Lung (tissue), 16 donors: Measurements from ENCODE around the gene GOT1. TPM values are rescaled to one million over a fixed set of nuclear protein-coding genes. Genes with fewer than 3 reads are reported as not detected.
A peak's percentile ranks its signal among the peaks of the same experiment; 100 is the strongest.

Experiments used
- ATAC-seq: fragments of 200-7000 bp; cut with Tn5 transposase; one replicate; pipeline ENCODE4 v1.9.1; 2020; ENCODE audit warnings: moderate number of reproducible peaks; ENCODE audit not compliant: insufficient read depth, low FRiP score
- DNase-seq, 3 donors: peaks; one replicate each; pipeline ENCODE4 v3.0.0-alpha.2; 2013 to 2017
- H3K27ac ChIP-seq, 2 donors: one replicate each; pipeline ENCODE4 v1.5.1; 2013; ENCODE audit warnings: mild to moderate bottlenecking in 2 of 2, moderate library complexity in 2 of 2, control low read depth in 1 of 2, inconsistent platforms in 1 of 2, low read depth in 1 of 2, low read length in 1 of 2
- H3K27me3 ChIP-seq, 3 donors: one replicate each; pipeline ENCODE4 v1.5.1; 2013; ENCODE audit warnings: low read length in 2 of 3; ENCODE audit not compliant: control insufficient read depth in 3 of 3, insufficient read depth in 3 of 3
- H3K36me3 ChIP-seq, 4 donors: one replicate each; pipeline ENCODE4 v1.5.1; 2013; ENCODE audit warnings: low read length in 4 of 4, mild to moderate bottlenecking in 1 of 4, moderate library complexity in 1 of 4; ENCODE audit not compliant: control insufficient read depth in 4 of 4, insufficient read depth in 4 of 4
- H3K4me1 ChIP-seq, 5 donors: one replicate each; pipeline ENCODE4 v1.5.1; 2013; ENCODE audit warnings: low read length in 5 of 5, mild to moderate bottlenecking in 2 of 5, moderate library complexity in 1 of 5; ENCODE audit not compliant: control insufficient read depth in 5 of 5, insufficient read depth in 5 of 5
- H3K4me3 ChIP-seq: one replicate; pipeline ENCODE4 v1.5.1; 2013; ENCODE audit warnings: mild to moderate bottlenecking, control low read depth, moderate library complexity
- H3K9ac ChIP-seq, 2 donors: one replicate each; pipeline ENCODE4 v1.5.1; 2013; ENCODE audit warnings: low read length in 2 of 2, control low read depth in 1 of 2; ENCODE audit not compliant: insufficient read depth in 1 of 2
- H3K9me3 ChIP-seq, 4 donors: one replicate each; pipeline ENCODE4 v1.5.1; 2013; ENCODE audit warnings: low read length in 3 of 4, mild to moderate bottlenecking in 1 of 4, moderate library complexity in 1 of 4; ENCODE audit not compliant: control insufficient read depth in 4 of 4, insufficient read depth in 3 of 4
- CTCF ChIP-seq: IDR thresholded peaks from 2 replicates; pipeline ENCODE4 v1.5.1; 2012; ENCODE audit warnings: mild to moderate bottlenecking; ENCODE audit errors: control extremely low read depth, extremely low read depth
- WGBS, 2 donors: extraction: QIAGEN DNeasy Blood & Tissue Kit; methylation state at CpG; one replicate each; pipeline ENCODE4 v1.1.7; 2013; 5-methylcytosine and 5-hydroxymethylcytosine counted together
- long read RNA-seq, 5 donors: transcript quantifications; one replicate each; lab custom pipeline, GENCODE V29; 2026
- polyA plus RNA-seq, 2 donors: library from polyadenylated mRNA; stranded (reverse); fragments of 200-250 nt; gene quantifications; one replicate each; pipeline ENCODE4 v1.2.1, GENCODE V29; 2013
- total RNA-seq, 2 donors: library from RNA; depleted of rRNA in 1 of 2; stranded (reverse); fragments of >200 nt in 1 of 2; gene quantifications; one replicate each; pipeline ENCODE4 v1.2.1, GENCODE V29; 2014 to 2021
- donor health status: control.
- donor health status: control.
- donor health status: Bipolar disorder and iron deficiency.
- donor health status: healthy.
- donor health status: DM: yes; HTN: yes; CAD: no.

Gene GOT1
- total RNA-seq (10 to 100 TPM; 14.6 to 35.3 TPM), polyA plus RNA-seq (10 to 100 TPM; 21.9 to 26.1 TPM)
- long read RNA-seq, donor 1, transcript GOT1-201 (9 exons, 2,923 nt) = major isoform, 14 of 15 reads
- long read RNA-seq, donor 1, partial matches to known transcripts = 0 of 15 reads
- long read RNA-seq, donor 1, other reads (novel, unspliced or antisense) = 0 of 15 reads
- long read RNA-seq, donor 2, partial matches to known transcripts = 0 of 5 reads
- long read RNA-seq, donor 2, other reads (novel, unspliced or antisense) = 0 of 5 reads
- long read RNA-seq, donor 3, partial matches to known transcripts = 0 of 5 reads
- long read RNA-seq, donor 3, other reads (novel, unspliced or antisense) = 0 of 5 reads
- long read RNA-seq, donor 4, partial matches to known transcripts = 0 of 4 reads
- long read RNA-seq, donor 4, other reads (novel, unspliced or antisense) = 0 of 4 reads
- long read RNA-seq, donor 5, transcript GOT1-201 (9 exons, 2,923 nt) = major isoform, 18 of 22 reads
- long read RNA-seq, donor 5, partial matches to known transcripts = 0 of 22 reads
- long read RNA-seq, donor 5, other reads (novel, unspliced or antisense) = 0 of 22 reads

DNA sequence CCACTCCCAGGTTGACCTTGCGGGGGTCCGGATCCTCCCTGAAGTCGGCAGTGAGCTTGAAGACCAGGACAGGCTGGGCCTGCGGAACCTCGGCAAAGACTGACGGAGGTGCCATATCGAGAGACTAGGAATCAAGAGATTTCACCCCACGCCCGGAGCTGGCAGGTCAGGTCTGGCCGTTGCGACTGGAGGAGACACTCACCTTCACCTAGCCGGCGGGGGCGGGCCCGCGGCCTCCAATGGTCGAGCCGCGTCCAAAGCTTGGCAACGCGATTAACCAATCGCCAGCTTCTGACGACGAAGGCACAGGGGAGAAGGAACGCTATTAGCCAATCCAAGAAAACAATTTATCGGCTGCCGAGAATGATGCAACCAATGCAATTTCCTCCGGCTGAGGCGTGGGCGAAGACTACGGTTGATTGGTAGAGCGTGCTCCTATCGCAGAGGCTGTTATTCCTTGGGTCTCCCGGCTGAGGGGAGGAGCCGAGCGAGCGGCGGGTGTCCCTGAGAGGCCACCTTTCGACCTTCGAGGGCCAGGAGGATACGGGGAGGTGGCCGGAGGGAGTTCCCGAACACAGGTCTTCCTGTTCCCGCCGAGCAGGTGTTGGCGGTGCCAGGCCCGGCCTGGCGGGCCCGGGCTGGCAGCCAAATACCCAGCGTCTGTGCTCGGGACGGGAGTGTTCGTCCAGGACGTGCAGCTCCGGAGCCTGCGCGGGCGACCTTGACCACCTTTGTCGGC is at the start of gene GOT1:
Gene GOT1, minus strand, starts transcription at position 174 of the 739 bp plus-strand sequence. Its CDS starts 59 bp downstream, at position 115.
- DNase-seq = peak; percentile 98 to 100 (median 100)
- peak within 1 kb of the TSS; percentile 75 to 91 for H3K9ac ChIP-seq
- no peaks in the 10 kb centered on the region for H3K9me3 ChIP-seq
- peaks cover under 1 to 6% (median 3%) of the 10 kb centered on the region in 4 donors for H3K36me3 ChIP-seq
- H3K4me1 ChIP-seq = peaks cover 0 to 15% (median 4%) of the 10 kb centered on the region in 5 donors
- H3K27ac ChIP-seq = peak within 1 kb of the TSS; percentile 92 to 97
- peak within 1 kb of the TSS; percentile 88 for H3K4me3 ChIP-seq
- H3K27me3 ChIP-seq = no peaks in the 10 kb centered on the region
- no peak for TF ChIP-seq CTCF
- 0 to 1% methylated on average over 59 of the region's 59 CpGs for WGBS, 2 donors
- peak; percentile 96 for ATAC-seq

DNA sequence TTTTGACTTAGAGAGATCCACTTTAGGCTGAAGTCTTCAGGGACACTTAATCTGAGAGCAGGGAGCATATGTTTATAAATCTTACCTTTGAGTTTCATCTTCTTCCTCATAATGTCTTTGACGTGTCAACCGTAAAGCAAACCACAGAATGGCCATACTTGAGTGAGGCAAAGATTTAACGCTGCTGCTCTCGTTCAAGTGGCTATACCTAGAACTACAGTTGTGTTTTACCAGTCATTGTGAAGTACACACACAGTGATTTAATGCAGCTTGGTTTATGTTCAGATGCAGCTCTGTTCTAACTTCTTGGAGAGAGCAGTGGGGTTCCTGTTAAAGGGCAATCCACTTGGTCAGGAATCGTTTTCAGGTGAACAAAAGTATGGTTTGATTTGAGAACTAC is 39.9 kb upstream of the GOT1 start:
- Histone ChIP-seq H3K9ac (no peak overlapping the region), H3K4me3 (no peak overlapping the region), H3K27ac (no peak overlapping the region), H3K36me3 (no peaks in the 10 kb centered on the region), H3K27me3 (no peaks in the 10 kb centered on the region), H3K4me1 (peaks cover 0 to 7% (median 0%) of the 10 kb centered on the region in 5 donors), H3K9me3 (no peaks in the 10 kb centered on the region)
- ATAC-seq (no peak), DNase-seq (no peak)
- 60 to 75% methylated on average over 5 of the region's 5 CpGs for WGBS, 2 donors
- TF ChIP-seq CTCF = no peak

- no peak for TF ChIP-seq CTCF
- Histone ChIP-seq H3K4me1 (peaks cover 0 to 7% (median 0%) of the 10 kb centered on the region in 5 donors), H3K27ac (peak overlapping the region in 1 of 2 donors; percentile 72), H3K36me3 (no peaks in the 10 kb centered on the region), H3K9ac (no peak overlapping the region), H3K9me3 (no peaks in the 10 kb centered on the region), H3K27me3 (no peaks in the 10 kb centered on the region), H3K4me3 (no peak overlapping the region)
- no peak for DNase-seq
- WGBS, 2 donors = 64 to 84% methylated on average over 14 of the region's 14 CpGs
- no peak for ATAC-seq
Measured at GRCh38 chr10:99467236-99467999, 37.0 kb upstream of the GOT1 start.
